ENCODE results near the gene WDR33. TPM values are rescaled to one million over a fixed set of nuclear protein-coding genes. Genes with fewer than 3 reads are reported as not detected.

WDR33 gene
- 29.2 TPM for polyA plus RNA-seq (2013, experiment 1 of 2)
- polyA plus RNA-seq (2013, experiment 2 of 2): 38.3 TPM

DNA sequence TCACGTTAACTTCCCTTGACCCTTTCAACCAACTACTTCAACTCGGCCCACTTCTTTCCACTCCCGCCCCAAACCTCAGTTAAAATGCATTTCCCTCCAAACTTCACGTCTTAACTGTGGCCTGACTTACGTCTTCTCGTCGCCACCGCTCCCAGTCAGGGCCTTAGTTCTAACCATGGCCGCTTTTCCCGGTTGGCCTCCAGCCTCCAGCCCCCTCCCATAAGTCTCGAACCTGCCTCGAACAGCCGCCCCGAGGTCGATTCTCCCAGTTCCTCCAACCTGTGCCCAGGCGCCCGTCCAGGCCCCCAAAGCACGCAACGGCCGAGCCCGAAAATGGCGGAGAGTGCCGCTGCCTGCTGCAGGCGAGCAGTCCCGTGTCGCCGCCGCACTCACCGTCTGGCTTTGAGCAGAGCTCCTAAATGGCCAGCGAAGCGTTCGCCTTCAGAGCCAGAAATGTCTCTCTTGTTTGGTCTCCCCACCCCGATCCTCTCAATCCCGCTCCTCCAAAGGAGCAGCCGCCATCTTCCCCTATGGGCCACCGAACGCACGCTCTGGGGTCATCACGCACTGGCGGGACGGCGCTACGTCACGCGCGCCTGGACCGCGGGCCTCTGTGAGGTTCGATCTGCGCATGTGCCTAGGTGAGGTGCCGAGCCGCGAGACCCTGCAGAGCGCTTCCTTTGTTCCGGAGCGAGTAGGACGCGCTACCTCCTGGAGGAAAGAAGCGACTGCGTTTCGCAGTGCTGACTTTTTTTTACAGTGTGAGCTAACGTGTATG lies at the start of gene WDR33:
Gene WDR33 (minus strand): TSS at position 553 of the 778 bp plus-strand sequence. CDS start 40,190 bp downstream, outside the sequence.
- peak within 1 kb of the TSS; percentile 89 for H3K4me3 ChIP-seq (ENCODE audit: extremely low read depth, insufficient read depth, low read length, poor library complexity, severe bottlenecking)
- 0% methylated on average over 52 to 58 of the region's 62 CpGs for WGBS, 2 experiments (ENCODE audit: insufficient coverage in 2 of 2)
- peaks cover 3% of the 10 kb centered on the region for H3K4me1 ChIP-seq (ENCODE audit: control insufficient read depth, insufficient read depth, low read length, poor library complexity, severe bottlenecking)
- peak within 1 kb of the TSS; percentile 88 for H3K27ac ChIP-seq (ENCODE audit: low read depth, low read length, severe bottlenecking)
- H3K36me3 ChIP-seq (ENCODE audit: control insufficient read depth, insufficient read depth, low read length): peaks cover under 1% of the 10 kb centered on the region
- no peaks in the 10 kb centered on the region for H3K9me3 ChIP-seq (ENCODE audit: control insufficient read depth, low read length)

DNA sequence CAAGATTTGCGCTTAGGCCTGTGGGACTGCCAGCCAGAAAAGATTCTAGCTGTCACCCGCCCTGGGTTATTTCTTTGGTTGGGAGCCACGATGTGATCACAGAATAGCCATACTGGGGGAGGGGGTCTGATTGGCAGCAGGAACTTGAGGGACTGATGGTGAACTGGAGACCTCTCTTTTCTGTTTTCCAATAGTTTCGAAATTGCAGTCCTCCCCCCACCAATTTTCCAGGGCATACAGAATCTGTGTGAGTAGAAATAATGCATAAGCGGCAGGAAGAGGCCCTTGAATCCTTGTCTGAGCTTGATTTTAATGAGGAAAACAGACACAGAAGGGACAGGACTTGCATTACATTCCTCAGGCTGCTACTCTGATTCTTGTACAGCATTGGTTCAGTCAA lies 49.2 kb upstream of the WDR33 start:
- WGBS, 2 experiments (ENCODE audit: insufficient coverage in 2 of 2): 59 to 88% methylated on average over 2 to 4 of the region's 5 CpGs
- peaks cover 37% of the 10 kb centered on the region for H3K36me3 ChIP-seq (ENCODE audit: control insufficient read depth, insufficient read depth, low read length)
- H3K4me3 ChIP-seq (ENCODE audit: extremely low read depth, insufficient read depth, low read length, poor library complexity, severe bottlenecking): no peak overlapping the region
- peaks cover 22% of the 10 kb centered on the region for H3K4me1 ChIP-seq (ENCODE audit: control insufficient read depth, insufficient read depth, low read length, poor library complexity, severe bottlenecking)
- H3K9me3 ChIP-seq (ENCODE audit: control insufficient read depth, low read length): no peaks in the 10 kb centered on the region
- peak overlapping the region; percentile 43 for H3K27ac ChIP-seq (ENCODE audit: low read depth, low read length, severe bottlenecking)

GRCh38 chr2:127859712-127860085 lies 48.7 kb upstream of the WDR33 start:
- Histone ChIP-seq H3K4me3 (ENCODE audit: extremely low read depth, insufficient read depth, low read length, poor library complexity, severe bottlenecking) (no peak overlapping the region), H3K4me1 (ENCODE audit: control insufficient read depth, insufficient read depth, low read length, poor library complexity, severe bottlenecking) (peaks cover 22% of the 10 kb centered on the region), H3K27ac (ENCODE audit: low read depth, low read length, severe bottlenecking) (peak overlapping the region; percentile 43), H3K9me3 (ENCODE audit: control insufficient read depth, low read length) (no peaks in the 10 kb centered on the region), H3K36me3 (ENCODE audit: control insufficient read depth, insufficient read depth, low read length) (peaks cover 34% of the 10 kb centered on the region)
- WGBS, 2 experiments (ENCODE audit: insufficient coverage in 2 of 2): 25 to 33% methylated on average over 5 to 8 of the region's 8 CpGs

- H3K27ac ChIP-seq (ENCODE audit: low read depth, low read length, severe bottlenecking): peak overlapping the region; percentile 36
- no peaks in the 10 kb centered on the region for H3K9me3 ChIP-seq (ENCODE audit: control insufficient read depth, low read length)
- 1 to 2% methylated on average over 17 of the region's 18 CpGs for WGBS, 2 experiments (ENCODE audit: insufficient coverage in 2 of 2)
These were observed 46.4 kb upstream of the WDR33 start for GRCh38 chr2:127857265-127857808.

DNA sequence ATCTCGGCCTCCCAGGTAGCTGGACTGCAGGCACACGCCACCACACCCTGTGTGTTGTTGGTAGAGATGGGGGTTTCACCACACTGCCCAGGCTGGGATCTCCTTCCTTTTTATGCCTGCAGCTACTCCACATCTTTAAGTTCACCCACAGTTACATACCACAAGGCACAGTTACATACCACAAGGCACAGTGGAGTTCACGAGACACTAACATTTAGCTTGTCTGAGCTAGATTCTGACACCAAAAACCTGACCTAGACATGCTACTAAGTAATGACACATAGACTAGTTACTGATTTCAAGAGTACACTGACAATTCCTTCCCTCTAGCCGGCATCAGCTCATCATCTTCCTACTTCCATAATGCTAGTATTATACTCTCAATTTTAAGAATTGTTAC lies 42.7 kb upstream of the WDR33 start:
- Histone ChIP-seq H3K4me1 (ENCODE audit: control insufficient read depth, insufficient read depth, low read length, poor library complexity, severe bottlenecking) (peaks cover 6% of the 10 kb centered on the region), H3K9me3 (ENCODE audit: control insufficient read depth, low read length) (no peaks in the 10 kb centered on the region), H3K4me3 (ENCODE audit: extremely low read depth, insufficient read depth, low read length, poor library complexity, severe bottlenecking) (no peak overlapping the region), H3K27ac (ENCODE audit: low read depth, low read length, severe bottlenecking) (no peak overlapping the region), H3K36me3 (ENCODE audit: control insufficient read depth, insufficient read depth, low read length) (peaks cover 55% of the 10 kb centered on the region)
- 75 to 100% methylated on average over 1 of the region's 4 CpGs for WGBS, 2 experiments (ENCODE audit: insufficient coverage in 2 of 2)

More at GRCh38 chr2:127857265-127857808, 46.4 kb upstream of the WDR33 start:
- H3K36me3 ChIP-seq (ENCODE audit: control insufficient read depth, insufficient read depth, low read length): peaks cover 22% of the 10 kb centered on the region
- H3K4me3 ChIP-seq (ENCODE audit: extremely low read depth, insufficient read depth, low read length, poor library complexity, severe bottlenecking): peak overlapping the region; percentile 94
- peaks cover 22% of the 10 kb centered on the region for H3K4me1 ChIP-seq (ENCODE audit: control insufficient read depth, insufficient read depth, low read length, poor library complexity, severe bottlenecking)

- 91 to 97% methylated on average over 8 of the region's 8 CpGs for WGBS, 2 experiments (ENCODE audit: insufficient coverage in 2 of 2)
- H3K27ac ChIP-seq (ENCODE audit: low read depth, low read length, severe bottlenecking): no peak overlapping the region
- H3K36me3 ChIP-seq (ENCODE audit: control insufficient read depth, insufficient read depth, low read length): peaks cover 68% of the 10 kb centered on the region
- H3K4me1 ChIP-seq (ENCODE audit: control insufficient read depth, insufficient read depth, low read length, poor library complexity, severe bottlenecking): peaks cover 6% of the 10 kb centered on the region
- no peak overlapping the region for H3K4me3 ChIP-seq (ENCODE audit: extremely low read depth, insufficient read depth, low read length, poor library complexity, severe bottlenecking)
- no peaks in the 10 kb centered on the region for H3K9me3 ChIP-seq (ENCODE audit: control insufficient read depth, low read length)
These were observed 41.4 kb upstream of the WDR33 start for GRCh38 chr2:127852388-127852787.

DNA sequence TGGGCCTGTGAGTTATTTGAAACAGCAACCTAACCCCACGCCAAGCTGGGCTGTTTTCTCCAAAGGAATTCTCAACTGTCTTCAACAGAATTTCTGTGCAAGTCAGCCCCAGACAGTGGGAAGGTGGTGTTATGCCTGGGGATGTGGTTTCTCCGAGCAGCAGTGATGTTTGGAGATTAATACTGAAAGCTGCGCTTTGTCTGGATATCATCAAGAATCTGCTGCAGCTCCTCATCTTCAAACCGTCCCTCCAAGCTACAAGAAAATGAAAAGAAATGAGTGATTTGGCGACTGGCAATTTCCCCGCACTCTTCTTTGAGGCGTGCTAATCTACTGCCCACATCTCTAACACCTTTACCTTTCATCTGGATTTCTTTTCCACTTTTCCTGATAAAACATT lies 37.0 kb upstream of the WDR33 start:
- H3K27ac ChIP-seq (ENCODE audit: low read depth, low read length, severe bottlenecking): no peak overlapping the region
- H3K36me3 ChIP-seq (ENCODE audit: control insufficient read depth, insufficient read depth, low read length): peaks cover 80% of the 10 kb centered on the region
- no peaks in the 10 kb centered on the region for H3K9me3 ChIP-seq (ENCODE audit: control insufficient read depth, low read length)
- no peaks in the 10 kb centered on the region for H3K4me1 ChIP-seq (ENCODE audit: control insufficient read depth, insufficient read depth, low read length, poor library complexity, severe bottlenecking)
- WGBS, 2 experiments (ENCODE audit: insufficient coverage in 2 of 2): 91 to 93% methylated on average over 3 to 5 of the region's 7 CpGs
- no peak overlapping the region for H3K4me3 ChIP-seq (ENCODE audit: extremely low read depth, insufficient read depth, low read length, poor library complexity, severe bottlenecking)

GRCh38 chr2:127844973-127845372 lies 34.0 kb upstream of the WDR33 start:
- WGBS, 2 experiments (ENCODE audit: insufficient coverage in 2 of 2): 93 to 98% methylated on average over 3 of the region's 4 CpGs
- Histone ChIP-seq H3K9me3 (ENCODE audit: control insufficient read depth, low read length) (no peaks in the 10 kb centered on the region), H3K4me3 (ENCODE audit: extremely low read depth, insufficient read depth, low read length, poor library complexity, severe bottlenecking) (no peak overlapping the region), H3K27ac (ENCODE audit: low read depth, low read length, severe bottlenecking) (no peak overlapping the region), H3K36me3 (ENCODE audit: control insufficient read depth, insufficient read depth, low read length) (peaks cover 51% of the 10 kb centered on the region), H3K4me1 (ENCODE audit: control insufficient read depth, insufficient read depth, low read length, poor library complexity, severe bottlenecking) (no peaks in the 10 kb centered on the region)

DNA sequence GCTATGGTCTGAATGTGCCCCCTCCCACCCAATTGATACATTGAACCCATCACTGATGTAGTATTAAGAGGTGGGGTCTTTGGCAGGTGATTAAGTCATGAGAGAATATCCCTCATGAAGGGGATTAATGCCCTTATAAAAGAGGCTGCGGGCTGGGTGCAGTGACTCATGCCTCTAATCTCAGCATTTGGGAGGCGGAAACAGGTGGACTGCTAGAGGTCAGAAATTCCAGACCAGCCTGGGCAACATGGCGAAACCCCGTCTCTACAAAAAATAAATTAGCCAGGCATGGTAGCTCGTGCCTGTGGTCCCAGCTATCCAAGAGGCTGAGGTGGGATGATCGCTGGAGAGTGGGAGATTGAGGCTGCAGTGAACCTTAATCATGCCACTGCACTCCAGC lies 32.7 kb upstream of the WDR33 start:
- H3K27ac ChIP-seq (ENCODE audit: low read depth, low read length, severe bottlenecking): no peak overlapping the region
- 97% methylated on average over 6 of the region's 6 CpGs for WGBS, 2 experiments (ENCODE audit: insufficient coverage in 2 of 2)
- H3K36me3 ChIP-seq (ENCODE audit: control insufficient read depth, insufficient read depth, low read length): peaks cover 38% of the 10 kb centered on the region
- H3K4me3 ChIP-seq (ENCODE audit: extremely low read depth, insufficient read depth, low read length, poor library complexity, severe bottlenecking): no peak overlapping the region
- no peaks in the 10 kb centered on the region for H3K9me3 ChIP-seq (ENCODE audit: control insufficient read depth, low read length)
- H3K4me1 ChIP-seq (ENCODE audit: control insufficient read depth, insufficient read depth, low read length, poor library complexity, severe bottlenecking): no peaks in the 10 kb centered on the region

DNA sequence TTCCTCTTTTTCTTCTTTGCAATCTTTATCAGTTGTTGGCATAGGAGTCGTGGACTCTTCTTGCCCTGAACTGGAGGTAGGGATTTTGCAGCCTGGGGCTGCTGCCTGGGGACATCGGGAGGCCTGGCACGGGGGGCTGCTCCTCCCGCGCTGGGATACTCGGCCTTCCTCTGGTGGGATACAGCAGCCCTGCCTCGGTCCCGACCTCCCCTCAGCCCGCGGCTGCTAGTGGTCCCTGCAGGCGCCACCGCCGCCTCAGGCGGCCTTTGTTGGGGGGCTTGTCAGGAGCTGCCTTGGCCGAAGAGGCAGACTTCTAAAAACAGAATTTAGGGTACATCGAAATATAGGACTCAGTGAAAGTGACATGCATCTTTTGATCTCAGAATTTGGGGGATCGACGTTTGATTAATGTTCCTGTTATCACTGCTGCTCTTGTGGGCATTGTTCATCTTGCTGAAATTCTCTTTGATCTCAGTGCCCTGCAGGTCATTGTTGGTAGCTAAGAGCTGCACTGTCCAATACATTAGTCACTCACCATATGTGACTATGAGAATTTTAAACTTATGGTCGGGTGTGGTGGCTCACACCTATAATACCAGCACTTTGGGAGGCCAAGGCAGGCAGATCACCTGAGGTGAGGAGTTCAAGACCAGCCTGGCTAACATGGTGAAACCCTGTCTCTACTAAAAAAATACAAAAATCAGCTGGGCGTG lies 30.7 kb upstream of the WDR33 start:
- WGBS, 2 experiments (ENCODE audit: insufficient coverage in 2 of 2): 86 to 87% methylated on average over 18 to 20 of the region's 20 CpGs
- no peaks in the 10 kb centered on the region for H3K9me3 ChIP-seq (ENCODE audit: control insufficient read depth, low read length)
- no peaks in the 10 kb centered on the region for H3K4me1 ChIP-seq (ENCODE audit: control insufficient read depth, insufficient read depth, low read length, poor library complexity, severe bottlenecking)
- no peak overlapping the region for H3K27ac ChIP-seq (ENCODE audit: low read depth, low read length, severe bottlenecking)
- H3K4me3 ChIP-seq (ENCODE audit: extremely low read depth, insufficient read depth, low read length, poor library complexity, severe bottlenecking): no peak overlapping the region
- peaks cover 18% of the 10 kb centered on the region for H3K36me3 ChIP-seq (ENCODE audit: control insufficient read depth, insufficient read depth, low read length)
